Activated T-cell treated with anti-CD3 and anti-CD28 coated beads, Interleukin-2, amount 50 U/mL, for 24 hours (primary cell): ENCODE results near the gene KAZALD1.
A peak's percentile ranks its signal among the peaks of the same experiment; 100 is the strongest.

Experiments used
- DNase-seq: peaks from one replicate; pipeline ENCODE4 v3.0.0-alpha.2; 2020
- H3K27ac Mint-ChIP-seq: 2 replicates; pipeline ENCODE4 v1.8.0; 2020; ENCODE audit warnings: mild to moderate bottlenecking, mixed read lengths
- H3K27me3 Mint-ChIP-seq: 2 replicates; pipeline ENCODE4 v1.8.0; 2020; ENCODE audit warnings: mixed read lengths
- H3K36me3 Mint-ChIP-seq: 2 replicates; pipeline ENCODE4 v1.8.0; 2020; ENCODE audit warnings: low read depth, mixed read lengths
- H3K4me1 Mint-ChIP-seq: 2 replicates; pipeline ENCODE4 v1.8.0; 2020; ENCODE audit warnings: low read depth, mixed read lengths
- H3K4me3 Mint-ChIP-seq: 2 replicates; pipeline ENCODE4 v1.8.0; 2020; ENCODE audit warnings: mild to moderate bottlenecking, moderate library complexity, mixed read lengths
- H3K9me3 Mint-ChIP-seq: 2 replicates; pipeline ENCODE4 v1.8.0; 2020; ENCODE audit warnings: mixed read lengths

Gene KAZALD1

GRCh38 chr10:101050208-101051069 is 11.3 kb upstream of the KAZALD1 start:
- no peak overlapping the region for H3K27ac Mint-ChIP-seq
- peaks cover 9% of the 10 kb centered on the region for H3K4me1 Mint-ChIP-seq
- DNase-seq: peak; percentile 87
- H3K9me3 Mint-ChIP-seq: no peaks in the 10 kb centered on the region
- peaks cover 51% of the 10 kb centered on the region for H3K27me3 Mint-ChIP-seq
- no peak overlapping the region for H3K4me3 Mint-ChIP-seq
- H3K36me3 Mint-ChIP-seq: no peaks in the 10 kb centered on the region

DNA sequence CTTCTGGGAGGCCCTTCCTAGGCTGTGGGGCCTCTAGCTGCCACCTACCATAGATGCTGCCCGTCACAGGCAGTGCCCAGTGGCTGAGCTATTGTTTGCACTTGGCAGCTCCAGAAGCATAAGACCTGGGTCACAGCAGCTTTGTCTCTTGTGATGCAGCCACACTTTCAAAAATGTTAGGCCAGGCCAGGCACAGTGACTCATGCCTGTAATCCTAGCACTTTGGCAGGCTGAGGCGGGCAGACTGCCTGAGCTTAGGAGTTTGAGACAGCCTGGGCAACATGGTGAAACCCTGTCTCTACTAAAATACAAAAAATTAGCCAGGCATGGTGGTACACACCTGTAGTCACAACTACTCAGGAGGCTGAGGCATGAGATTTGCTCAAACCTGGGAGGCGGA is 9.5 kb upstream of the KAZALD1 start:
- H3K27ac Mint-ChIP-seq: no peak overlapping the region
- peaks cover 38% of the 10 kb centered on the region for H3K27me3 Mint-ChIP-seq
- peaks cover 9% of the 10 kb centered on the region for H3K4me1 Mint-ChIP-seq
- no peaks in the 10 kb centered on the region for H3K9me3 Mint-ChIP-seq
- no peak for DNase-seq
- H3K4me3 Mint-ChIP-seq: no peak overlapping the region
- peaks cover 5% of the 10 kb centered on the region for H3K36me3 Mint-ChIP-seq

- peaks cover 6% of the 10 kb centered on the region for H3K4me1 Mint-ChIP-seq
- peaks cover 5% of the 10 kb centered on the region for H3K36me3 Mint-ChIP-seq
- H3K27me3 Mint-ChIP-seq: peaks cover 26% of the 10 kb centered on the region
- no peak overlapping the region for H3K27ac Mint-ChIP-seq
- no peaks in the 10 kb centered on the region for H3K9me3 Mint-ChIP-seq
- no peak for DNase-seq
- H3K4me3 Mint-ChIP-seq: no peak overlapping the region
Observed at GRCh38 chr10:101053516-101053915, 8.3 kb upstream of the KAZALD1 start.

DNA sequence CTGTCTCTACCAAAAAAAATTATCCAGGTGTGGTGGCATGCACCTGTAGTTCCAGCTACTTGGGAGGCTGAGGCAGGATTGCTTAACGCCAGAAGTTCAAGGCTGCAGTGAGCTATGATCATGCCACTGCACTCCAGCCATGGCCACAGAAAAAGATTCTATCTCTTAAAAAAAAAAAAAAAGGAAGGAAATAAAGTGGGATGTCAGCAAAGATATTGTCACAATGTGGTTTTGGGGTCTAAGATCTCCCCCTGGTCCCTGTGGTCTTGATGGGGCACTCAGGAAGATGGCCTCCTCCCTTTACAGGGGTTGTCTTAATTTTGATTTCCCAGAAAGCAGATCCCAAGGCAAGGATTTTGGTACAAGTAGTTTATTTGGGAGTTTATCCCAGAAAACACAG is 7.4 kb upstream of the KAZALD1 start:
- Mint-ChIP-seq H3K9me3 (no peaks in the 10 kb centered on the region), H3K36me3 (peaks cover 5% of the 10 kb centered on the region), H3K4me3 (no peak overlapping the region), H3K4me1 (peaks cover 7% of the 10 kb centered on the region), H3K27ac (no peak overlapping the region), H3K27me3 (peaks cover 17% of the 10 kb centered on the region)
- DNase-seq: no peak

GRCh38 chr10:101054876-101055275 is 6.9 kb upstream of the KAZALD1 start:
- H3K9me3 Mint-ChIP-seq: no peaks in the 10 kb centered on the region
- peaks cover 9% of the 10 kb centered on the region for H3K4me1 Mint-ChIP-seq
- peaks cover 12% of the 10 kb centered on the region for H3K27me3 Mint-ChIP-seq
- H3K4me3 Mint-ChIP-seq: no peak overlapping the region
- peaks cover 5% of the 10 kb centered on the region for H3K36me3 Mint-ChIP-seq
- DNase-seq: no peak
- no peak overlapping the region for H3K27ac Mint-ChIP-seq

- Mint-ChIP-seq H3K4me3 (no peak overlapping the region), H3K27ac (no peak overlapping the region), H3K36me3 (peaks cover 9% of the 10 kb centered on the region), H3K27me3 (peaks cover 8% of the 10 kb centered on the region), H3K4me1 (peaks cover 11% of the 10 kb centered on the region), H3K9me3 (no peaks in the 10 kb centered on the region)
- no peak for DNase-seq
Observed at GRCh38 chr10:101055411-101055810, 6.4 kb upstream of the KAZALD1 start.

DNA sequence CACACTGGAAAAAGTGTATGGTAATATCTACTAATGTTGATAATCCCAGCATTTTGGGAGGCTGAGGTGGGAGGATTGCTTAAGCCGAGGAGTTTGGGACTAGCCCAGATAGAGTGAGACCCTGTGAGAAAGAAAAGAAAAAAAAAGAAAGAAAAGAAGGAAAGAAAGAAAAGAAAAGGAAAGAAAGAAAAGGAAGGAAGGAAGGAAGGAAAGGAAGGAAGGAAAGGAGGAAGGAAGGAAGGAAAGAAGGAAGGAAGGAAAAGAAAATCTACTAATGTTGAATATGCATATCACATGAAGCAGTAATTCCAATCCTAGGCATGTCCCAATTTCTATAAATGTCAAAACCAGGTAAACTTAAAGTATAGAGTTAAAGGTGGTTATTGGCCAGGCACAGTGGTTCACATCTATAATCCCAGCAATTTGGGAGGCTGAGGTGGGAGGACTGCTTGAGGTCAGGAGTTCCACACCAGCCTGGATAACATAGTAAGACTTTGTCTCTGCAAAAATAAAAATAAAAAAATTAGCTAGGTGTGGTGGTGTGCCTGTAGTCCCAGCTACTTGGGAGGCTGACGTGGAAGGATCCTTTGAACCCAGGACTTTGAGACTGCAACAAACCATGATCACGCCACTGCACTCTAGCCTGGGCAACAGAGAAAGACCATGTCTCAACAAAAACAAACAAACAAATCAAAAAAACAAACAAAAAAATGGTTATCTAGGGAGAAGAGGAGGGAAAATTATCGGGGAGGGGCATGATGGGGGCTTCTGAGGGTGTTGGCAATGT is 5.2 kb upstream of the KAZALD1 start:
- Mint-ChIP-seq H3K4me1 (peaks cover 13% of the 10 kb centered on the region), H3K36me3 (peaks cover 13% of the 10 kb centered on the region), H3K9me3 (no peaks in the 10 kb centered on the region), H3K27ac (no peak overlapping the region), H3K4me3 (no peak overlapping the region), H3K27me3 (peaks cover 1% of the 10 kb centered on the region)
- DNase-seq: no peak

GRCh38 chr10:101060036-101060950 is 1.5 kb upstream of the KAZALD1 start:
- H3K9me3 Mint-ChIP-seq: no peaks in the 10 kb centered on the region
- H3K4me1 Mint-ChIP-seq: peaks cover 30% of the 10 kb centered on the region
- peaks cover 13% of the 10 kb centered on the region for H3K36me3 Mint-ChIP-seq
- H3K27ac Mint-ChIP-seq: peak overlapping the region; percentile 99
- peaks cover 32% of the 10 kb centered on the region for H3K27me3 Mint-ChIP-seq
- DNase-seq: peak; percentile 98
- peak overlapping the region; percentile 96 for H3K4me3 Mint-ChIP-seq

DNA sequence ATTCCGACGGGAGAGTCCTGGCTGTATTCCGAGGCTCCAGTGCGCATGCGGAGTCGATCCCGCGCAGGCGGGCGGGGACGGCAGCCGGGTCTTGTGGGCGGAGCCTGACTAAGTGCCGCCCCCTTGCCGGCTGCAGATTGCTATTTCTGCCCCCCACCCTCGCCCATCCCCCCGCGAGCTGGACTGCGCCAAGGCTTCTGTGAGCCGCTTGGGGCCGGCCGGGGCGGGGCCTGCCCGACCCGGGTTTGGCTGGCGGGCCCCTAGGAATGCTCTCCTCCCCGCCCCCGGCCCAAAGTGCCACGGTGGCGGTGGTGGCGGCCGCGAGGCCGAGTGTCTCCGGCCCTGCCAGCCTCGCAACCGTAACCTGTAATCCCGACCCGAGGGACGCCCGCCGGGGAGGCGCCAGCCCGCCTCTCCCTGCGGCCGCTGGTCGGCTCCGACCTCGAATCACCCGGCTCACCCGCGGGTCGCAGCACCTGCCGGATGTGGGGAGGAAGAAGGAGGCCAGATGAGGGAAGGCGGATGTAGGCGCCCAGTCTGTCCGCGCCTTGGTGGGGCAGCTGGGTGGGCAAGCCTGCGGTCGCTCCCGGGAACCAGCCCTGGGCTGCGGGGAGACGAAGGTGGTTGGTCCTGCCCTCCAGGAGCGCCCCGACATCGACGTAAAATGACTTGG is 702 bp upstream of the KAZALD1 start:
- peaks cover 40% of the 10 kb centered on the region for H3K27me3 Mint-ChIP-seq
- no peak for DNase-seq
- no peaks in the 10 kb centered on the region for H3K9me3 Mint-ChIP-seq
- peak overlapping the region; percentile 99 for H3K27ac Mint-ChIP-seq
- H3K4me3 Mint-ChIP-seq: peak overlapping the region; percentile 96
- H3K36me3 Mint-ChIP-seq: peaks cover 13% of the 10 kb centered on the region
- peaks cover 32% of the 10 kb centered on the region for H3K4me1 Mint-ChIP-seq

GRCh38 chr10:101062232-101063049 is 652 bp downstream of the KAZALD1 start:
- Mint-ChIP-seq H3K4me1 (peaks cover 44% of the 10 kb centered on the region), H3K9me3 (no peaks in the 10 kb centered on the region), H3K27ac (no peak overlapping the region), H3K27me3 (peaks cover 52% of the 10 kb centered on the region), H3K4me3 (peak overlapping the region; percentile 58), H3K36me3 (peaks cover 8% of the 10 kb centered on the region)
- DNase-seq: peak; percentile 77

- Mint-ChIP-seq H3K4me1 (peaks cover 48% of the 10 kb centered on the region), H3K9me3 (no peaks in the 10 kb centered on the region), H3K4me3 (no peak overlapping the region), H3K36me3 (peaks cover 8% of the 10 kb centered on the region), H3K27me3 (peaks cover 57% of the 10 kb centered on the region), H3K27ac (no peak overlapping the region)
- no peak for DNase-seq
Observed at GRCh38 chr10:101063050-101063525, 1.3 kb downstream of the KAZALD1 start.

GRCh38 chr10:101063548-101064414 is 2.0 kb downstream of the KAZALD1 start:
- peaks cover 8% of the 10 kb centered on the region for H3K36me3 Mint-ChIP-seq
- H3K4me3 Mint-ChIP-seq: no peak overlapping the region
- no peak for DNase-seq
- H3K9me3 Mint-ChIP-seq: no peaks in the 10 kb centered on the region
- H3K4me1 Mint-ChIP-seq: peaks cover 48% of the 10 kb centered on the region
- no peak overlapping the region for H3K27ac Mint-ChIP-seq
- H3K27me3 Mint-ChIP-seq: peaks cover 57% of the 10 kb centered on the region
